ENCODE data around the gene TM9SF1. TPM values are rescaled to one million over a fixed set of nuclear protein-coding genes. Genes with fewer than 3 reads are reported as not detected.

Gene TM9SF1
- total and polyA plus RNA-seq, 2 of the 13 experiments (the other 11 are each of a cell fraction or from before 2014, with no cell fraction given), result 83.2 to 110 TPM

DNA sequence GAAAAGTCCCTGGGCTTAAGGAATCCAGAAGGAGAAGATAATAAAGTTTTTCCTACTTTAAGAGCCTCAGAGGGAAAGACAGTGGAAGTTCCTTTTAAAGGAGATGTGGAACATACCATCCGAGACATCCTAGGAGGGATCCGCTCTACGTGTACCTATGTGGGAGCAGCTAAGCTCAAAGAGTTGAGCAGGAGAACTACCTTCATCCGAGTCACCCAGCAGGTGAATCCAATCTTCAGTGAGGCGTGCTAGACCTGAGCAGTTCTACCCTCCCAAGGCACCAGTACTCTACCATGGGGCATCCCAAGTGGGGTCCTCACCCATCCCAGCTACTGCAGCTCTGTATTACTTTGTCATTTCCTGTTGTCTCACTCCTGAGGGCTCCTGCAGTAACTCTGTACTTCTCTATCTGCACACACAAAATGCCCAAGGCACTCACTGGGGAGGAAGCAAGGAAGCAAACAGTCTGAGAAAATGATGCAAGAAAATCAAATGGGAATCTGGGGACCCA lies 43.3 kb upstream of the TM9SF1 start (continued):
- TF ChIP-seq, protein P1, sequence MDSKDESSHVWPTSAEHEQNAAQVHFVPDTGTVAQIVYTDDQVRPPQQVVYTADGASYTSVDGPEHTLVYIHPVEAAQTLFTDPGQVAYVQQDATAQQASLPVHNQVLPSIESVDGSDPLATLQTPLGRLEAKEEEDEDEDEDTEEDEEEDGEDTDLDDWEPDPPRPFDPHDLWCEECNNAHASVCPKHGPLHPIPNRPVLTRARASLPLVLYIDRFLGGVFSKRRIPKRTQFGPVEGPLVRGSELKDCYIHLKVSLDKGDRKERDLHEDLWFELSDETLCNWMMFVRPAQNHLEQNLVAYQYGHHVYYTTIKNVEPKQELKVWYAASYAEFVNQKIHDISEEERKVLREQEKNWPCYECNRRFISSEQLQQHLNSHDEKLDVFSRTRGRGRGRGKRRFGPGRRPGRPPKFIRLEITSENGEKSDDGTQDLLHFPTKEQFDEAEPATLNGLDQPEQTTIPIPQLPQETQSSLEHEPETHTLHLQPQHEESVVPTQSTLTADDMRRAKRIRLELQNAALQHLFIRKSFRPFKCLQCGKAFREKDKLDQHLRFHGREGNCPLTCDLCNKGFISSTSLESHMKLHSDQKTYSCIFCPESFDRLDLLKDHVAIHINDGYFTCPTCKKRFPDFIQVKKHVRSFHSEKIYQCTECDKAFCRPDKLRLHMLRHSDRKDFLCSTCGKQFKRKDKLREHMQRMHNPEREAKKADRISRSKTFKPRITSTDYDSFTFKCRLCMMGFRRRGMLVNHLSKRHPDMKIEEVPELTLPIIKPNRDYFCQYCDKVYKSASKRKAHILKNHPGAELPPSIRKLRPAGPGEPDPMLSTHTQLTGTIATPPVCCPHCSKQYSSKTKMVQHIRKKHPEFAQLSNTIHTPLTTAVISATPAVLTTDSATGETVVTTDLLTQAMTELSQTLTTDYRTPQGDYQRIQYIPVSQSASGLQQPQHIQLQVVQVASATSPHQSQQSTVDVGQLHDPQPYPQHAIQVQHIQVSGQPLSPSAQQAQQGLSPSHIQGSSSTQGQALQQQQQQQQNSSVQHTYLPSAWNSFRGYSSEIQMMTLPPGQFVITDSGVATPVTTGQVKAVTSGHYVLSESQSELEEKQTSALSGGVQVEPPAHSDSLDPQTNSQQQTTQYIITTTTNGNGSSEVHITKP (CRISPR knock-in tag; IDR thresholded peaks at IDR 0.05; ENCODE audit: low read depth), result peak; percentile 60; the same call in 1 of the 2 replicates
- TF ChIP-seq ZNF160 (CRISPR knock-in tag; IDR thresholded peaks at IDR 0.05), result no peak
- peak; percentile 32 for TF ChIP-seq RBM22 (optimal IDR thresholded peaks at IDR 0.05; ENCODE audit: low read length)

DNA sequence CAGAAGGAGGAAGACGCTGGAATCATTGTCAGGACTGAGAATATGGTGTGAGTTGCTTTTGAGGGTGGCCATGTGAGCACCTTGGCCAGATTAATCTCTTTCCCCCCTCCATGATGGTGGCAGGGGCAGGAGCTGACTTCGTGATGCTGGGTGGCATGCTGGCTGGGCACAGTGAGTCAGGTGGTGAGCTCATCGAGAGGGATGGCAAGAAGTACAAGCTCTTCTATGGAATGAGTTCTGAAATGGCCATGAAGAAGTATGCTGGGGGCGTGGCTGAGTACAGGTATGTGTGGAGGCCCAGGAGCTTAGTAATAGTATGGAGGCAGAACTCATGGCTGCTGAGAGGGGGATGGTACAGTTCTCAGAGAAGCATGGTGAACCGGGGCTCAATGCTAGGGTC lies 42.9 kb upstream of the TM9SF1 start:
- H3K4me3 ChIP-seq (replicated peaks in 1 of 3; ENCODE audit: insufficient read depth in 1 of 3, low read depth in 2 of 3, low read length in 3 of 3), result no peak overlapping the region
- DNase-seq (ENCODE audit: low spot score), result no peak
- peak; percentile 13 for TF ChIP-seq RBM22 (optimal IDR thresholded peaks at IDR 0.05; ENCODE audit: low read length)
- peak; percentile 28 for TF ChIP-seq CCAR2 (optimal IDR thresholded peaks at IDR 0.05; ENCODE audit: low read depth, low read length)
- TF ChIP-seq ARNTL (CRISPR knock-in tag; IDR thresholded peaks at IDR 0.05), result no peak
- peak; percentile 43; the same call in 1 of the 2 replicates for TF ChIP-seq POLR2G (IDR thresholded peaks at IDR 0.05; ENCODE audit: low read depth, low read length)
- TF ChIP-seq ZNF75D (CRISPR knock-in tag; IDR thresholded peaks at IDR 0.05; ENCODE audit: borderline replicate concordance), result 0 out of 2 replicates have a peak, but pooled peaks have one; percentile 23
- peak; percentile 45; the same call in 1 of the 2 replicates for TF ChIP-seq POLR2AphosphoS5 (IDR thresholded peaks at IDR 0.05; ENCODE audit: low read depth, low read length)

More for the DNA sequence above, 42.9 kb upstream of the TM9SF1 start:
- peaks cover 34% of the 10 kb centered on the region for H3K79me2 ChIP-seq (ENCODE audit: insufficient read depth, low read length)
- H3K27me3 ChIP-seq (ENCODE audit: control insufficient read depth in 1 of 2, insufficient read depth in 2 of 2, low read length in 2 of 2), result no peaks in the 10 kb centered on the region; a peak in 1 of 5 replicates
- in situ Hi-C loops (cut with HindIII; ENCODE audit: extremely low pct_ligation_motif_present, low pct_unique_long_range_greater_than_20kb), result no loop called here
- WGBS (ENCODE audit: low lambda C conversion rate), result 97% methylated on average over 5 of the region's 5 CpGs
- ATAC-seq (no peak), FAIRE-seq (no peak)
- H4K20me1 ChIP-seq (ENCODE audit: insufficient read depth, low read length), result 0 out of 2 replicates have a peak, but pooled peaks cover 3% of the 10 kb centered on the region
- POLR2A ChIA-PET, result interaction anchor here (0.5 to 18.0 kb wide), 12 partner anchors 9 to 124 kb away, joined by 3 to 850 read pairs (median 6); partner anchors contain the start of genes CHMP4A, CIDEB, DCAF11 and DHRS1
- no peak overlapping the region for H3K9ac ChIP-seq (ENCODE audit: insufficient read depth, low read depth, low read length)
- H2AFZ ChIP-seq (ENCODE audit: low read length), result no peak overlapping the region
- peaks cover 52% of the 10 kb centered on the region for H3K4me1 ChIP-seq (ENCODE audit: insufficient read depth, low read length)
- CTCF ChIA-PET (ENCODE audit: low intra/inter-chr PET ratio, low total read pairs), result no interaction called here
- no peaks in the 10 kb centered on the region for H3K9me3 ChIP-seq (ENCODE audit: low read length)
- H3K4me2 ChIP-seq (ENCODE audit: low read depth, low read length), result no peak overlapping the region
- no peak overlapping the region for H3K27ac ChIP-seq (ENCODE audit: extremely low read length, insufficient read depth, low read length)
- peaks cover 44 to 70% of the 10 kb centered on the region in 2 experiments for H3K36me3 ChIP-seq (replicated peaks in 1 of 2; ENCODE audit: control insufficient read depth in 1 of 2, insufficient read depth in 2 of 2, low read length in 2 of 2)
- BruUV-seq (replicated peaks), result no TSS peak
- intact Hi-C loops (cut with micrococcal nuclease; ENCODE audit: unreplicated experiment), result loop anchor here (10.0 kb wide), 1 partner anchor 1187 kb away; no protein-coding TSS in a partner anchor
